Measurements from ENCODE around the gene TNNT2.

Gene TNNT2

DNA sequence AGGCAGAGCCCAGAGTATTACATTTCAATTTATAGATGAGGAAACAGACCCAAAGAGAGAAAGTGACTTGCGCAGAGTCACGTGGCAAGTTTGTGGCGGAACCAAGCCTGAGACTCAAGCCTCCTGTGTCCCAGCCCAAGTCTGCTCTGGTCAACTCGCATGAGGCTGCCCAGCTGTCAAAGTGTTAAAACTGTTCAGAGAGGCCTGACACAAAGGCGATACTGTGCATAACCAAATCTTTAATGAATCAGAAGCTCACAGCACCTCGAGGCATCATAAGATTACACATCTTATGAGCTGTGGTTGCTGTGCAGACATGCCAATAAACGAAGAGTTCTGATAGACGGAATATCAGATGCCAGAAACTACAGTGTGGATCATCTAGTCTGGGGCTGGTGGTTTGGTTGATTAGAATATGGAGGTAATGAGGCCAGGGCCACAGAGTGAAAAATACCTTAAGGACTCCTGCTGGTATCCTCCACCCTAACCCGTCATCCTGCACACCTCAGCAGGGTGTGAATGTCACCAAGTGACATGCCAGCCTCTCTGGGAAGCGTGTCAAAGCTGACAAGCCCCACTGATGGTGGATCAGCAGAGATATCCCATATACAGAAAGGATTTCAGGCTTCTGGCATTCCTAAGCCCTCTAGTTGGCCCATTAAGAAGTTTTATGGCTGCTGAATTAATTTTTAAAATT, 42.2 kb downstream of the TNNT2 start:
- H3K4me3 ChIP-seq (ENCODE audit: low read length) = no peak overlapping the region
- H3K4me1 ChIP-seq (ENCODE audit: control insufficient read depth, insufficient read depth, low read length) = no peaks in the 10 kb centered on the region
- H3K9ac ChIP-seq (ENCODE audit: low read length) = no peak overlapping the region
- H3K9me3 ChIP-seq (ENCODE audit: control insufficient read depth, low read length) = no peaks in the 10 kb centered on the region
- H3K27me3 ChIP-seq (ENCODE audit: control insufficient read depth, insufficient read depth, low read length) = no peaks in the 10 kb centered on the region
- H3K36me3 ChIP-seq (ENCODE audit: control insufficient read depth, insufficient read depth, low read length) = no peaks in the 10 kb centered on the region

DNA sequence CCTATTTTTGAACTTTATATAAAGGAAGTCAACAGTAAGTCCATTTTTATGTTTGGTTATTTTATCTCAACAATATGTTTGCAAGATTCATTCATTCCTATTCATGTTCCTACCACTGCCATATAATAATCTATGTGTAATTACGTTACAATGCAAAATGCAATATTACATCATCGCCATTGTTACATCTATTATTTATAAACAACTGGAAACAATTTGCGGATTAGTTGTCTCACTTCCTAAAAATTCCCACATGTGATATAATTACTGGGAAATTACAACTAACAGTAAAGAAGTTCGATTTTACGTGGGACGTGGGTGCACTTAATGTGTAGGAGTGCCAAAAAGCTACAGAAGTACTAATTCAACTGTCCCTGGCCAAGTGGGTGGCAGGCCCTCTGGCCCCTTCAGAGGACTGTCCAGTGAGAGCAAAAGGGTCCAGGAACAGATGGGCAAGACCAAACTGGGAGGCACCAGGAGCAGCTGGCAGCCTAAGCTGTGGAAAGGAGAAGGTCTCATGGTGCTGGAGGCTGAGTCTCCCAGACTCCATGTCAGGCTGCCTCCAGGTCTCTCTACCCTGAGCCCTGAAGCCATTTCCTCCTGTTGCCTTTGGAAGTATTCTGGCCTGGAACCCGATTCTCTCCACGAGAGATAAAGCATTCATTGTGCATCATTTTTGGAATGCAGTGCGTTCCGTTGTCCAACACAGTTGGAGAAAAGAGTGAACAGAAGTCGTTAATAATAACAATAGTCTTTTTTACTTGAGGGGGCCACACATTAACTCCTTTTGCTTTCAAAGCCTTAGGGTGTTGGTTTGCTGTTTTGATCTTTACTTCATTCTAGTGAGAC, 42.9 kb downstream of the TNNT2 start:
- no peak overlapping the region for H3K9ac ChIP-seq (ENCODE audit: low read length)
- H3K4me1 ChIP-seq (ENCODE audit: control insufficient read depth, insufficient read depth, low read length) = no peaks in the 10 kb centered on the region
- no peak overlapping the region for H3K4me3 ChIP-seq (ENCODE audit: low read length)
- no peaks in the 10 kb centered on the region for H3K9me3 ChIP-seq (ENCODE audit: control insufficient read depth, low read length)
- H3K36me3 ChIP-seq (ENCODE audit: control insufficient read depth, insufficient read depth, low read length) = no peaks in the 10 kb centered on the region
- no peaks in the 10 kb centered on the region for H3K27me3 ChIP-seq (ENCODE audit: control insufficient read depth, insufficient read depth, low read length)

GRCh38 chr1:201332616-201333335, 44.7 kb downstream of the TNNT2 start:
- H3K9me3 ChIP-seq (ENCODE audit: control insufficient read depth, low read length) = no peaks in the 10 kb centered on the region
- H3K27me3 ChIP-seq (ENCODE audit: control insufficient read depth, insufficient read depth, low read length) = no peaks in the 10 kb centered on the region
- no peak overlapping the region for H3K9ac ChIP-seq (ENCODE audit: low read length)
- no peaks in the 10 kb centered on the region for H3K4me1 ChIP-seq (ENCODE audit: control insufficient read depth, insufficient read depth, low read length)
- no peaks in the 10 kb centered on the region for H3K36me3 ChIP-seq (ENCODE audit: control insufficient read depth, insufficient read depth, low read length)
- H3K4me3 ChIP-seq (ENCODE audit: low read length) = no peak overlapping the region

DNA sequence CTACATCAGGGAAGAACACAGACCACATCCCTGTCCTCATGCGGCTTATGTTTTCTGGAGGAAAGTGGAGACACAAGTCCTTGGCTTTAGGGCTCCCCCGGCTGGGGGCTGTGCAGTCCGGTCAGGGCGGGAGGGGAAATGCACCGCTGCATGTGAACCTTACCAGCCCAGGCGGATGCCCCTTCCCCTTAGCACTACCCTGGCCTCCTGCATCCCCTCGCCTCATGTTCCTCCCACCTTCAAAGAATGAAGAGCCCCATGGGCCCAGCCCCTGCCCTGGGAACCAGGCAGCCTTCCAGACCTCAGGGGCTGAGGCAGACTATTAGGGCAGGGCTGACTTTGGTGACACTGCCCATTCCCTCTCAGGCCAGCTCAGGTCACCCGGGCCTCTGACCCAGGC, 45.5 kb downstream of the TNNT2 start:
- Histone ChIP-seq H3K4me1 (ENCODE audit: control insufficient read depth, insufficient read depth, low read length) (no peaks in the 10 kb centered on the region), H3K9ac (ENCODE audit: low read length) (no peak overlapping the region), H3K27me3 (ENCODE audit: control insufficient read depth, insufficient read depth, low read length) (no peaks in the 10 kb centered on the region), H3K9me3 (ENCODE audit: control insufficient read depth, low read length) (no peaks in the 10 kb centered on the region), H3K36me3 (ENCODE audit: control insufficient read depth, insufficient read depth, low read length) (no peaks in the 10 kb centered on the region), H3K4me3 (ENCODE audit: low read length) (no peak overlapping the region)

DNA sequence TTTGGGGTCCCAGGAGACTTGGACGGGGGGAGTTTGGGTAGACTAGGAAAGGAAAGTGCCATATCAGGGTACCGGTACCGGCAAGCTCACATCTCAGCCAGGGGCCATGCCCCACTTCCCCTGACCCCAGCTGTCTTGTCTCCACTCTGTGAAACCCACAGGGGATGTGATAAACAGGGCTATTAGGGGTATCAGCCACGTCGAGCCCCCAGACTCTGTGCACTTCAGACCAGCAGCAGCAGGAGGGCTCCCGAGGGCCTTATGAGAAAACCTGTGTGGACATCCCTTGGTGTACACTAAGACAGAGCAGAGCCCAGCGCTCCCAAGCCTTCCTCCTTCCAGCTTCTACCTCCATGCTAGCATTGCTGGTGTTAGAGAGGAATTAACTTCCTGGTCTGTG, 46.3 kb downstream of the TNNT2 start:
- Histone ChIP-seq H3K27me3 (ENCODE audit: control insufficient read depth, insufficient read depth, low read length) (no peaks in the 10 kb centered on the region), H3K36me3 (ENCODE audit: control insufficient read depth, insufficient read depth, low read length) (no peaks in the 10 kb centered on the region), H3K4me1 (ENCODE audit: control insufficient read depth, insufficient read depth, low read length) (no peaks in the 10 kb centered on the region), H3K9ac (ENCODE audit: low read length) (no peak overlapping the region), H3K9me3 (ENCODE audit: control insufficient read depth, low read length) (no peaks in the 10 kb centered on the region), H3K4me3 (ENCODE audit: low read length) (no peak overlapping the region)

GRCh38 chr1:201330541-201330940, 46.9 kb downstream of the TNNT2 start:
- no peaks in the 10 kb centered on the region for H3K27me3 ChIP-seq (ENCODE audit: control insufficient read depth, insufficient read depth, low read length)
- no peak overlapping the region for H3K9ac ChIP-seq (ENCODE audit: low read length)
- H3K9me3 ChIP-seq (ENCODE audit: control insufficient read depth, low read length) = no peaks in the 10 kb centered on the region
- no peaks in the 10 kb centered on the region for H3K4me1 ChIP-seq (ENCODE audit: control insufficient read depth, insufficient read depth, low read length)
- H3K36me3 ChIP-seq (ENCODE audit: control insufficient read depth, insufficient read depth, low read length) = no peaks in the 10 kb centered on the region
- no peak overlapping the region for H3K4me3 ChIP-seq (ENCODE audit: low read length)

- H3K4me1 ChIP-seq (ENCODE audit: control insufficient read depth, insufficient read depth, low read length) = no peaks in the 10 kb centered on the region
These were observed 47.7 kb downstream of the TNNT2 start for GRCh38 chr1:201329801-201330200.

GRCh38 chr1:201329286-201329685, 48.2 kb downstream of the TNNT2 start:
- Histone ChIP-seq H3K9me3 (ENCODE audit: control insufficient read depth, low read length) (no peaks in the 10 kb centered on the region), H3K9ac (ENCODE audit: low read length) (no peak overlapping the region), H3K4me3 (ENCODE audit: low read length) (no peak overlapping the region), H3K4me1 (ENCODE audit: control insufficient read depth, insufficient read depth, low read length) (no peaks in the 10 kb centered on the region), H3K27me3 (ENCODE audit: control insufficient read depth, insufficient read depth, low read length) (no peaks in the 10 kb centered on the region), H3K36me3 (ENCODE audit: control insufficient read depth, insufficient read depth, low read length) (no peaks in the 10 kb centered on the region)

More at GRCh38 chr1:201329801-201330200, 47.7 kb downstream of the TNNT2 start:
- Histone ChIP-seq H3K36me3 (ENCODE audit: control insufficient read depth, insufficient read depth, low read length) (no peaks in the 10 kb centered on the region), H3K27me3 (ENCODE audit: control insufficient read depth, insufficient read depth, low read length) (no peaks in the 10 kb centered on the region), H3K9ac (ENCODE audit: low read length) (no peak overlapping the region), H3K4me3 (ENCODE audit: low read length) (no peak overlapping the region), H3K9me3 (ENCODE audit: control insufficient read depth, low read length) (no peaks in the 10 kb centered on the region)

DNA sequence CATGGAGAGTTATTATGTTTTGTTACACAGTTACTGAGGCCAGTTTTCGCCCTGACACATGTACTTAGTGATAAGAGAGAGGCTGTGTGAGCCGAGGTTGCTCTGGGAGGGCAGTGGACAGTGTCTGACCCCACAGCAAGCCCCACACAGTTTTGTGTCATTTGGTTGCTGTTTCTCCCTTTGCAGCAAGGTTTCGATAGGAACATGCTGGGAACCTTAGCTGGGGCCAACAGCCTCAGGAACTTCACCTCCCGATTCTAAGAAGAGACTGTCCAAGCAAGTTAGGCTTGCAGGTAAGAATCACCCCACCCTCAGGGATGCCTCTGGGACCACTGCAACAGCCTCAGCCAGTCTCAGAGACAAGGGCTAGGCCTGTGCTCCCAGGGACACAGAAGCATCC, 48.9 kb downstream of the TNNT2 start:
- no peaks in the 10 kb centered on the region for H3K36me3 ChIP-seq (ENCODE audit: control insufficient read depth, insufficient read depth, low read length)
- no peaks in the 10 kb centered on the region for H3K27me3 ChIP-seq (ENCODE audit: control insufficient read depth, insufficient read depth, low read length)
- H3K9me3 ChIP-seq (ENCODE audit: control insufficient read depth, low read length) = no peaks in the 10 kb centered on the region
- no peak overlapping the region for H3K9ac ChIP-seq (ENCODE audit: low read length)
- H3K4me3 ChIP-seq (ENCODE audit: low read length) = no peak overlapping the region
- no peaks in the 10 kb centered on the region for H3K4me1 ChIP-seq (ENCODE audit: control insufficient read depth, insufficient read depth, low read length)

- H3K4me1 ChIP-seq (ENCODE audit: control insufficient read depth, insufficient read depth, low read length) = no peaks in the 10 kb centered on the region
These were observed 49.7 kb downstream of the TNNT2 start for GRCh38 chr1:201327687-201328240.

DNA sequence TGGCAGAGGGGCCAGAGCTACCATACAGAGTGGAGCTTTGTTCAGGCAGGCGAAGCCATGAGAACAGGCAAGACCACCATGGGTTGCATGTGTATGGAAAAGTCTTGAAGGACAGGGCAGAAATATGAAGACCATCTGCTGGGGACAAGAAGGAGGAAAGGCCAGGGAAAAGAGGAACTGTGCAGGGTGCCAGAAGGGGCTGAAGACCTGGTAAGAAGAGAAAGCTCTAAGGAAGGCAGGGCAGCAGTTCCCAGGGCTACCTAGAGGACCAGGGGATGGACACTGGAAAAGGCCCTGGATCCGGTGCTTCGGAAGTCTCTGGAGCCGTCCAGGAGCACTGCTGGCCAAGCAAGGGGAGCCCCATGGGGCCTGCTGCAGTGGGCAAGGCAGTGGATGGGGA, 50.8 kb downstream of the TNNT2 start:
- no peaks in the 10 kb centered on the region for H3K4me1 ChIP-seq (ENCODE audit: control insufficient read depth, insufficient read depth, low read length)
- no peaks in the 10 kb centered on the region for H3K9me3 ChIP-seq (ENCODE audit: control insufficient read depth, low read length)
- H3K9ac ChIP-seq (ENCODE audit: low read length) = no peak overlapping the region
- H3K36me3 ChIP-seq (ENCODE audit: control insufficient read depth, insufficient read depth, low read length) = no peaks in the 10 kb centered on the region
- no peak overlapping the region for H3K4me3 ChIP-seq (ENCODE audit: low read length)
- no peaks in the 10 kb centered on the region for H3K27me3 ChIP-seq (ENCODE audit: control insufficient read depth, insufficient read depth, low read length)

More at GRCh38 chr1:201327687-201328240, 49.7 kb downstream of the TNNT2 start:
- H3K9ac ChIP-seq (ENCODE audit: low read length) = no peak overlapping the region
- no peak overlapping the region for H3K4me3 ChIP-seq (ENCODE audit: low read length)
- H3K27me3 ChIP-seq (ENCODE audit: control insufficient read depth, insufficient read depth, low read length) = no peaks in the 10 kb centered on the region
- H3K9me3 ChIP-seq (ENCODE audit: control insufficient read depth, low read length) = no peaks in the 10 kb centered on the region
- H3K36me3 ChIP-seq (ENCODE audit: control insufficient read depth, insufficient read depth, low read length) = no peaks in the 10 kb centered on the region

- H3K36me3 ChIP-seq (ENCODE audit: control insufficient read depth, insufficient read depth, low read length) = no peaks in the 10 kb centered on the region
These were observed 51.8 kb downstream of the TNNT2 start for GRCh38 chr1:201325678-201326060.

More at GRCh38 chr1:201325678-201326060, 51.8 kb downstream of the TNNT2 start:
- Histone ChIP-seq H3K4me3 (ENCODE audit: low read length) (no peak overlapping the region), H3K9me3 (ENCODE audit: control insufficient read depth, low read length) (no peaks in the 10 kb centered on the region), H3K27me3 (ENCODE audit: control insufficient read depth, insufficient read depth, low read length) (no peaks in the 10 kb centered on the region), H3K4me1 (ENCODE audit: control insufficient read depth, insufficient read depth, low read length) (no peaks in the 10 kb centered on the region), H3K9ac (ENCODE audit: low read length) (no peak overlapping the region)
